Cardiac fibroblast (primary cell): Measurements from ENCODE around the gene GPX3.

ENCODE experiments used
- DNase-seq, 2 donors: peaks; one replicate each; pipeline versions ENCODE4 v3.0.0 to v3.0.0-alpha.2; 2010; ENCODE audit warnings: low read depth in 2 of 2
- H3K4me3 ChIP-seq, 2 donors: replicated peaks in 1 of 2; 1 replicate in 1 of 2; 2 replicates in 1 of 2; pipeline ENCODE4 v1.5.1; 2011; ENCODE audit warnings: low read depth in 2 of 2, low read length in 2 of 2, mild to moderate bottlenecking in 2 of 2, moderate library complexity in 1 of 2
- TF ChIP-seq, protein P1 (sequence below): IDR thresholded peaks from one replicate; pipeline ENCODE4 v1.5.1; 2011; ENCODE audit warnings: low read depth, mild to moderate bottlenecking, low read length, inconsistent platforms

Gene GPX3

DNA sequence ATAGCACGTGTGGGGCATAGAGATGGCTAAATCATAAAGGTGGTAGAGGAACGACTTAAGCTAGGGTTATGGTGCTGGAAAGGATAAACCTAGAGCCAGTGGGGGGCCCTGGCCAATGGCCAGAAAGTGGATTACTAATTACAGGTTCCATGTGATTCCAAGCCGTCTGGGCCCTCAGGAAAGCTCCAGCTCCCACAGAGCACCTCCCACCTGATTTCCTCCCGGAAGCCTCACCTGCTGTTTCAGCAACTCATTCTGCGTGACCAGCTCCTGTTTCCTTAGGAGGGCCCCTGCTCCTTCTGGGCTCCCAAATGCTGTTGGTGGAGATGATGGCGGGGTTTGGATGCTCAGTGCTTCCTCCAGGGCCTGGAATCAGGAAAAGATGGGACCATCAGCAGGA lies 16.2 kb downstream of the GPX3 start:
- DNase-seq: no peak
- TF ChIP-seq, protein P1, sequence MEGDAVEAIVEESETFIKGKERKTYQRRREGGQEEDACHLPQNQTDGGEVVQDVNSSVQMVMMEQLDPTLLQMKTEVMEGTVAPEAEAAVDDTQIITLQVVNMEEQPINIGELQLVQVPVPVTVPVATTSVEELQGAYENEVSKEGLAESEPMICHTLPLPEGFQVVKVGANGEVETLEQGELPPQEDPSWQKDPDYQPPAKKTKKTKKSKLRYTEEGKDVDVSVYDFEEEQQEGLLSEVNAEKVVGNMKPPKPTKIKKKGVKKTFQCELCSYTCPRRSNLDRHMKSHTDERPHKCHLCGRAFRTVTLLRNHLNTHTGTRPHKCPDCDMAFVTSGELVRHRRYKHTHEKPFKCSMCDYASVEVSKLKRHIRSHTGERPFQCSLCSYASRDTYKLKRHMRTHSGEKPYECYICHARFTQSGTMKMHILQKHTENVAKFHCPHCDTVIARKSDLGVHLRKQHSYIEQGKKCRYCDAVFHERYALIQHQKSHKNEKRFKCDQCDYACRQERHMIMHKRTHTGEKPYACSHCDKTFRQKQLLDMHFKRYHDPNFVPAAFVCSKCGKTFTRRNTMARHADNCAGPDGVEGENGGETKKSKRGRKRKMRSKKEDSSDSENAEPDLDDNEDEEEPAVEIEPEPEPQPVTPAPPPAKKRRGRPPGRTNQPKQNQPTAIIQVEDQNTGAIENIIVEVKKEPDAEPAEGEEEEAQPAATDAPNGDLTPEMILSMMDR: no peak
- H3K4me3 ChIP-seq: no peak overlapping the region

DNA sequence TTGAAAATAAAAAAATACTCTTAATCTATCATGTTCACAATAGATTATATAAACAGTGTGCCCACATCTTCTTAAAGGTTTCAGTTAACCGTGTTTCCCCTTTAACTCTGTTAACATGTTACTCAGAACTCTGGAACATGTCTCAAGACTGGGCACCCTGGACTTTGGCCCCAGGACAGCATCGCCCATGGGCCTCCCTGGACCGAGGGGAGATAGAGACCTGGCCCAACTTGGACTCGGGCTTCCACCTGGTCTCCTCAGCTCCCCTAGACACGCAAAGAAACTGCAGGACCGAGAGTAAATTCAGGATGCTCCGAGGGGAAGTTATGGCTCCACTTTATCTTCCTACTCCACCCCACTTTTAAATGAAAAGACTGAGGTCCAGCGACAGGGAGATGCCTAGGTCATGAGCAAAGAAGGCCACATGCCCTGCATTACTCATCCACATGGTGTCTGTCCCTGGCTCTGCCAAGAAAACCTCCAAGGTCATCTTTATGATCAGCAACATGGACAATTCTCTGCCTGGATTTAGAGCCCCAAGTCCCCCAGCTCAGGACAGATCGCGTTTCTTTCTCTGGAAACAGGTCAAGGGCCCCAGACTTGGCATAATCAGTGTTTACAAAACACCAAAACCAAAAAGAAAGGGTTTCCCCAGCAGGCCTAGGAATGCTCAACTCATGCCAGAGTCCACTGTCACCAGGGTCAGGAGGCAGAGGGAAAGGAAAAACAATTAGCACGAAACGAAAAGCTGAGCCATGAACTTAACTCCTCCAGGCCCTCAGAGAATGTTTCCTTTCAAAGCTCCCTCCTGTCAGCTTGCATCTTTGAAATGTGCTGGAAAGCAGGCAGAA lies 17.4 kb downstream of the GPX3 start:
- no peak overlapping the region for H3K4me3 ChIP-seq
- peak; percentile 75 to 93 for DNase-seq
- TF ChIP-seq, protein P1: no peak

DNA sequence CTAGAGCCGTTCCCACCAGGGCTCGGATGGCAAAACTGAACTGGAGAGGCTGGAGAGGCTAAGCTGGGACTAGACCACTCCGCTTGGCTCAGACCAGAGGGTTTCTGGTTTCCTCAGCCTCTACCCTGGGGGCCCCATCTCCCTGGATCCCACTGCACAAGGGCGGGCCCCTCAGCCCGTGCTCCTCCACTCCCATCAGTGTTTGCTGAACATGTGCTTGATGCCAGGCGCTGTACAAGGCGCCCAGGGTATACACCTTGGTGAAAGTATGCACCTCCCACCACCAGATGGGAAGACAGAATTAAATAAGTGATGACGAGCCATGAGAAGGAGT lies 18.0 kb downstream of the GPX3 start:
- TF ChIP-seq, protein P1: no peak
- no peak for DNase-seq
- H3K4me3 ChIP-seq: no peak overlapping the region

DNA sequence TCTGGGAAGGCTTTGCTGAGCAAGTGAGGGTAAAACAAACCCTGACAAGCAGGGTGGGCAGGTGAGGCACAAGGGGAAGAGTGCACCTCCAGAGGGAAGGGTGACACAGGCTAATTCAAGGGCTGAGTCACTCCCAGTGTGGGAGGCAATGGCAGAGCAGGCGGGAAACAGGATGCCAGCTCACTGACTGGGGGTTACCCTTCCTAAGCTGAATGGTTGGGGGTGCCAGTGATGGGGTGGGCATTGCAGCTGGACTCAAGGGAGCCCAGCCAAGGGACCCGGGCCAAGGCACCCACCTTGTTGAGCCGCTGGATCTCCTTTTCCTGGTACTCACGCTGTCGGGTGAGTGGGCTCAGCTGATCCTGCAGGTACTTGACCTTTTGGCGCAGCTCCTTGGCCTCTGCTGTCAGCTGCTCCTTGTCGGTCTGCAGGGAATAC lies 18.4 kb downstream of the GPX3 start:
- peak in 1 of 2 donors; percentile 48 for DNase-seq
- no peak overlapping the region for H3K4me3 ChIP-seq
- TF ChIP-seq, protein P1: no peak

DNA sequence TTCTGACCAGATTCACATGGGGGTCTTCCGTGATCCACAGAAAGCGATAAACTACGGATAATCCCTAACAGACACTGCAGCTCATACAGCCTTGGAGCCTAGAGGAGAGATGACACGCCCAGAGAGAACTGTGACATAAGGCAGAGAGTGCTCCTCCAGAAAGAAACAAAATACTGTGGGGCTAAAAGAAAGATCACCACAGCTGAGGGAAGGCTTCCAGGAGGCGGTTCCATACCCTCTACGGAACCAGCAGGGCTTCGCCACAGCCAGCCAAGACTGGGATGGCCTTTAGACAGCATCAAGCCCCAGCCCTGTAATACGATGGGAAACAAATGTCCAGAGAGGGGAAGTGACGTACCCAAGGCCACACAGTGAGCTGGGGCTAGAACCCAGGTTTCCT lies 19.3 kb downstream of the GPX3 start:
- DNase-seq: no peak
- TF ChIP-seq, protein P1: no peak
- no peak overlapping the region for H3K4me3 ChIP-seq

DNA sequence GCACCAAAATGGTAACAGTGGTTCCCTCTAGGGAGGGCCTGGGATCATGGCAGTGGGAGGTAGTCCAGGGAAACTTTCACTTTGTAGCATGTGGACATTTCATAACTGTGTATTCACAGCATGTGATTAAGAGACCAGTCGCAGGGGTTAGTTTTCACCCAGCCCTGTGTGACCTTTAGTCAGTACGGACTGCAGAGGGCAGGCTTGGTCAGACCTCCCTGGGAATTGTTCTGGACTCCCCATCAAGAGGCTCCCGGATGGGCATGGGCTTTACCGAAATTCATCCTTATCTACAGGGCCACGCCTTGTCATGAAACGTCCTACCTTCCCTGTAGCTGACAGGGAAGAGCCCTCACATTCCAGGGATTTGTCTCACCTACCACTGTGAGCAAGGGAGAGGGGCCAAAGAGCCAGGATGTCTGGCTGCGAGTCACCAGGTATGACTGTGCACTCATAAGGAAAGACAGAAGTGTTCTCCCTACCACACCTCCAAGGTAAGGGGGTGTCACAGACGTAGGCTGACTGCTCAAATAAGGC lies 19.9 kb downstream of the GPX3 start:
- no peak overlapping the region for H3K4me3 ChIP-seq
- TF ChIP-seq, protein P1: peak; percentile 12
- DNase-seq: peak in 1 of 2 donors; percentile 53
